Medulla oblongata (tissue), 1 donor: ENCODE measurements around the gene EML2.
"Not testable (repeated sequence)": the region's sequence is repeated elsewhere in the genome, so short reads cannot be mapped to it uniquely, and the experiment has no call there.

Experiments used
- DNase-seq: peaks from one replicate; pipeline ENCODE4 v3.0.0-alpha.2; 2015; ENCODE audit errors: extremely low spot score

Gene EML2, protein sequence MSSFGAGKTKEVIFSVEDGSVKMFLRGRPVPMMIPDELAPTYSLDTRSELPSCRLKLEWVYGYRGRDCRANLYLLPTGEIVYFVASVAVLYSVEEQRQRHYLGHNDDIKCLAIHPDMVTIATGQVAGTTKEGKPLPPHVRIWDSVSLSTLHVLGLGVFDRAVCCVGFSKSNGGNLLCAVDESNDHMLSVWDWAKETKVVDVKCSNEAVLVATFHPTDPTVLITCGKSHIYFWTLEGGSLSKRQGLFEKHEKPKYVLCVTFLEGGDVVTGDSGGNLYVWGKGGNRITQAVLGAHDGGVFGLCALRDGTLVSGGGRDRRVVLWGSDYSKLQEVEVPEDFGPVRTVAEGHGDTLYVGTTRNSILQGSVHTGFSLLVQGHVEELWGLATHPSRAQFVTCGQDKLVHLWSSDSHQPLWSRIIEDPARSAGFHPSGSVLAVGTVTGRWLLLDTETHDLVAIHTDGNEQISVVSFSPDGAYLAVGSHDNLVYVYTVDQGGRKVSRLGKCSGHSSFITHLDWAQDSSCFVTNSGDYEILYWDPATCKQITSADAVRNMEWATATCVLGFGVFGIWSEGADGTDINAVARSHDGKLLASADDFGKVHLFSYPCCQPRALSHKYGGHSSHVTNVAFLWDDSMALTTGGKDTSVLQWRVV

DNA sequence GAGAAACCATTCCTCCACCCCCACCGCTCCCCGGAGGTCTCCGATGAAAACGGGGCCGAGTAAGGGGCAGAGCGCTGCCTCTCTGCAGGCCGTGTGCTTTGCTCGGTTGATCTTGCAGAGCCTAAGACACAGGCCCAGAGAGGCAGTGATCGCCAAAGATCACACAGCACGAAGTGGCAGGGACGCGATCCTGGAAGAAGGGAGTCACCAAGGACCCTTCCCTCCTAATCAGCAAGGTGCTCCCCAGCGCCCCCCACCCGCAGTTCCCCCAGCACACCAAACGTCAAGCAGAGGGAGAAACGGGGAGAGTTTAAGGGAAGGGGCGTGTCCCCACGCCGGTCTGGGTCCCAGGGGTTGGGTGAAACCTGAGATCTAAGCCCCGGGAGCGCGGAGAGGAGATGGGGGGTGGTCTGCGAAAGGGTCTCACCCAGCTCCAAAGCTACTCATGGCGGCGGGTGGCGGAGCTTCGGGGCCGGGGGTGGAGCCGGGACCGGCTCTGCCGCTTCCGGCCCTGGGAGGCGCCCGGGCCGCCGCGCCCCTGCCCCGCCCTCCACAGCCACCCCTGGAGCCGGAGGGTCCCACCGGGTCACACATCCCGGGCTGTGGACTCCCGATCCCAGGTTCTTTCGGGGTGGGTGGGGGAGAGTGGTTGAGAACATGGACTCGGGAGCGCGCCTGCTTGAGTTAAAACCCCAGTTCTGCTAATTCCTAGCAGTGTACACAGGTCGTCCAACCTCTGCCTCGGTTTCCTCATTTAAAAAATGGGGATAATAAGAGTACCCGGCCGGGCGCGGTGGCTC, at the start of gene EML2:
Gene EML2, minus strand, starts transcription at position 468 of the 800 bp plus-strand sequence. Its CDS starts 21 bp downstream, at position 447.
- DNase-seq, result no peak

DNA sequence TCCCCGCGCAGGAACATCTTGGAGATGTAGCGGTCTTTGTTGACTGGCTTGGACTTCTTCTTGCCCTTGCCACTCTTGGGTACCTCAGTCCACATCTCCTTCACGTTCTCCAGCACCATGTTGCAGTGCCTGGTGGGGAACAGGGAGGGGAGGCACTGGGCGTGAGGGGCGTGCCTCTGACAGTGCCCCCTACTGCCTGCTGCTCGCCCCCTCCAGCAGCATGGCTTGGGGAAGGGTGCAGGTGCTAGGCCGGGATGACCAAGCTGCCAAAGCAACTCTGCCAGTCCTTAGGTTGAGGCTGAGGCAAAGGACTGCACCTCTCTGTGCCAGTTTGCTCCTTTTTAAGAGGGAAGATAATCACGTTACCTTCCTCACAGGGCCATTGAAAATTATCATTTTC, 48.4 kb upstream of the EML2 start:
- DNase-seq, result no peak

DNA sequence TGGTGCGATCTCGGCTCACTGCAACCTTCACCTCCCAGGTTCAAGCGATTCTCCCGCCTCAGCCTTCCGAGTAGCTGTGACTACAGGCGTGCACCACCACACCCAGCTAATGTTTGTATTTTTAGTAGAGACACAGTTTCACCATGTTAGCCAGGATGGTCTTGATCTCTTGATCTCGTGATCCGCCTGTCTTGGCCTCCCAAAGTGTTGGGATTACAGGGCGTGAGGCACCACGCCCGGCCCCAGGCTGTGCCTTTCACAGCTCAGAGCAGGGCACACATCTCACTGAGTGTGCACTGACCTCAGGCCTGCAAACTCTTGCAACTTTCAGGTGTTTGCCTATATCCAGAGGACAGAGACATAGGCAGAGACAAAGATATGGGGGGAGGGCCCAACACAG, 45.8 kb upstream of the EML2 start:
- not testable (repeated sequence) for DNase-seq

DNA sequence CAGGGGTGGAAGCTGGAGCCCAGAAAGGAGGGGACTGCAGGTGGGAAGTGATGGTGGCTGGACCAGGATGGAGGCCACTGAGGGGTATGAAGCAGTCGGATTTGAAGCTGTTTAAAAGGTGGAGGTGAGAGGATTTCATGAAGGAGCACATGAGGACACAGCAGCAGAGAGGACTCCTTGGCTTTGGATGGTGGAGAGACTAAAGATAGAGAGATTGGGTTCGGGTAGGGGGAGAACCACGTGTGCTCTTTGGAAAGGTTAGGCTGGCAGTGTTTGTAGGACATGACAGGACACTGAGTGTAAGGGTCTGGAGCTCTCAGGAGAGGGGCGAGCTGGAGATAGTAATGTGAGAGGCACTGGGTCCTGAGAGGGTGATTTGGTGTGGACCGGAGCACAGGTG, 43.7 kb upstream of the EML2 start:
- no peak for DNase-seq

DNA sequence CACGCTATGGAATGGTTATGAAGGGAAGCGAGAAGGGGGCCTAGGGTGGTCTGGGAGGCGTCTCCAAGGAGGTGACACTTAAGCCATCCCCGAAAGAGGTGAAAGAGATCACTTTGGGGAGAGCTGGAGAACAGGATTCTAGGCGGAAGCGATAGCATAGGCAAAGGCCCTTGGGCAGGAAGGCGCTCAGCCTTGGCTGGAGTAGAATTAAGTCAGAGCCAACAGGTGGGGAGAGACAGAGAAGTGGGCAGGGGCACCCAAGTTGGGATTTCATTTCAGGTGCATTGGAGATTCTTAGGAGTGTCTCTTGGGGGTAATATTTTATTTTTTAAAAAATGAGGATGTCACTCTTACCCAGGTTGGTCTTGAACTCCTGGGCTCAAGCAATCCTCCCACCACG, 42.9 kb upstream of the EML2 start:
- DNase-seq, result no peak

DNA sequence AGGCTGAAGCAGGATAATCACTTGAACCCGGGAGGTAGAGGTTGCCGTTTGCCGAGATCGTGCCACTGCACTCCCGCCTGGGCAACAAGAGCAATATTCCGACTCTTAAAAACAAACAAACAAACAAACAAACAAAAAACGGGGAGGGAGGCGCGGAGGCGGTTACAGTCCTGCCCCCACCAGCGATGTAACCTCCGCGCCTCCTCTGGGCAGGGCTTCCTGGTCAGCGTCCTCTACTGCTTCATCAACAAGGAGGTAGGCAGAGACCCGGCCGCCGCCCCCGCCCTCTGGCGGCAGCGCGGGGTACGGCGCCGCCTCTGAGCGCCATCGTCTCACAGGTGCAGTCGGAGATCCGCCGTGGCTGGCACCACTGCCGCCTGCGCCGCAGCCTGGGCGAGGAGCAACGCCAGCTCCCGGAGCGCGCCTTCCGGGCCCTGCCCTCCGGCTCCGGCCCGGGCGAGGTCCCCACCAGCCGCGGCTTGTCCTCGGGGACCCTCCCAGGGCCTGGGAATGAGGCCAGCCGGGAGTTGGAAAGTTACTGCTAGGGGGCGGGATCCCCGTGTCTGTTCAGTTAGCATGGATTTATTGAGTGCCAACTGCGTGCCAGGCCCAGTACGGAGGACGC, 42.3 kb upstream of the EML2 start:
- peak; percentile 88 for DNase-seq

DNA sequence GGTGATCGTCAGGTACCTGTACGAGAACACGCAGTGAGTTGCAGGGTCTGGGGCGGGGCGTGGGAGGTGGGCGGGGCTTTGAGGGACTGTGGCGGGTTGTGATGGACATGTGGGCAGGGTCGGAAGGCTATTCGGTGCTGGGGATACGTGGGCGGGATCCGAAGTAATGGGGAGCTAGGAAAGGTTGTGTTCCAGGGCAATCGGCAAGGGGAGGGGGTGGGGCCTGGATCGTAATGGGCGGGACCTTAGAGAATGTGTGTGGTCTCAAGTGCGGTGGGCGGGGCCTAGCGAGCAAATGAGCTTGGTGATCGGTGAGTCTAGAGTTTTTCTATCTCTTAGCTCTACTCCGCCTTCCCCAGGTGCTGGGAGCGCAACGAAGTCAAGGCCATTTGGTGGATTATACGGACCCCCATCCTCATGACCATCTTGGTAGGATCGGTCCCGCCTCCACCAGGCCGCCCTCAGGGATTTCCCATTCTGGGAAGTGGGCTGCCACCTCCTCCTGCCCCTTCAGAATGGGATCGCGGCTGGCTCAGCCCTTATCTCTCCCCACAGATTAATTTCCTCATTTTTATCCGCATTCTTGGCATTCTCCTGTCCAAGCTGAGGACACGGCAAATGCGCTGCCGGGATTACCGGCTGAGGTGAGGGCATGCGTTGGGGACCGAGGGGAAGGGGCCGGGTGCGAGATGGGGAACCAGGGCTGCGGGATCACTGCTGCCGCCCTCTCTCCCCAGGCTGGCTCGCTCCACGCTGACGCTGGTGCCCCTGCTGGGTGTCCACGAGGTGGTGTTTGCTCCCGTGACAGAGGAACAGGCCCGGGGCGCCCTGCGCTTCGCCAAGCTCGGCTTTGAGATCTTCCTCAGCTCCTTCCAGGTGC, 38.4 kb upstream of the EML2 start:
- peak; percentile 62 for DNase-seq

DNA sequence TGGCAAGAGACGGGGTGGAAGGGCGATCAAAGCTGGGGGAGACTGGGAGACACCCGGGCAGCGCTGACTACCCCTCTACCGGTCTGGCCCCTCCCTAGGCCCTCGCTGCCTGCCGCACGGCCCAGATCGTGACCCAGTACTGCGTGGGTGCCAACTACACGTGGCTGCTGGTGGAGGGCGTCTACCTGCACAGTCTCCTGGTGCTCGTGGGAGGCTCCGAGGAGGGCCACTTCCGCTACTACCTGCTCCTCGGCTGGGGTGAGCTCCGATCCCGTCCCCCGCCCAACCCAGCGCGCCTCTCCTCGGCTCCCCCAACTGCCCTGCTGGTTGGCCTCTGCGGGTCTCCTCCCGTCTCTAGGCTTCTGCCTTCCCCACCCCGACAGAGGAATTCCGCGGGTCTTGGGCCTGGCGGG, 37.7 kb upstream of the EML2 start:
- no peak for DNase-seq

DNA sequence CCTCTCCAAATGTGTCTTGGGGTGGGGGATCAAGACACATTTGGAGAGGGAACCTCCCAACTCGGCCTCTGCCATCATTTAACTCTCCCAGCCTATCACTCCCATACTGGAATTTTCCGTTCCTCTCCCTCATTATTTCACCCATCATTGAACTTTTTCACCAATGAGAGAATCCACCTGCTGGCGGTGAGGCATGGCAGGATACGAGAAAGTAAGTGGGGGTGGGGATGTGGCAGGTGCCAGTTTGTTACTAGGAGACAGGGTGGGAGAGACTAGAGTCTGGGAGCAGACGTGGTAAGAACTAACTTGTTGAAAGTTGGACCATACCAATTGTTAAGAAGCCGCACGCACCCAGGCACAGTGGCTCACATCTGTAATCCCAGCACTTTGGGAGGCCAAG, 35.7 kb upstream of the EML2 start:
- DNase-seq, result no peak

DNA sequence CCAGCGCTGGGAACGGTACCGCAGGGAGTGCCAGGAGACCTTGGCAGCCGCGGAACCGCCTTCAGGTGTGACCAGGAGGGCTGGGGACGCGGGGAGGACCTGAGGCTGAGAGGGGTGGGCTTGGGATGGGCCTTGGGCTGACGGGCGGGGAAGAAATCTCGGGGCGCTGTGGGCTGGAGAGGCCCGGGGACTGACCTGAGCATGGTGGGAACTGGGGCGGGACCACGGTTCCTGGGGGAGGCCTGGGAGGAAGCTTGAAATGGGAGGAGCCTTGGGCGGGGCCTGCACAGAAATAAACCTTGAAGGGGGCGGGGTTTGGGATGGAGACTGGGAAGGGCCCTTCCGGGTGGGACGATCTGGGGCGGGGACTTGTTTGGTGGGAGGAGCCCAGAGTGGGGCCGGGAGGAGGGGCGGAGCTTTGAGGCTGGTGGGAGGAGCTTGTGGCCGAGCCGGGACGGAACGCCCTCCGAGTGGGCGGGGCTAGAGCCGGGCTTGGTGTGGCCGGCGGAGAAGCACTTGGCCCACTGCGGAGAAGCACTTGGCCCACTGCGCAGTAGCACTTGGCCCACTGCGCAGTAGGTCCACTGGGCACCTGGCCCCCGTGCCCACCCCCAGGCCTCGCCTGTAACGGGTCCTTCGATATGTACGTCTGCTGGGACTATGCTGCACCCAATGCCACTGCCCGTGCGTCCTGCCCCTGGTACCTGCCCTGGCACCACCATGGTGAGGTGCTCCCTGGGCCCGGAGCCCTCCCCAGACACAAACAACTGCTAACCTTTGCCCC, 31.7 kb upstream of the EML2 start:
- DNase-seq, result peak; percentile 64

DNA sequence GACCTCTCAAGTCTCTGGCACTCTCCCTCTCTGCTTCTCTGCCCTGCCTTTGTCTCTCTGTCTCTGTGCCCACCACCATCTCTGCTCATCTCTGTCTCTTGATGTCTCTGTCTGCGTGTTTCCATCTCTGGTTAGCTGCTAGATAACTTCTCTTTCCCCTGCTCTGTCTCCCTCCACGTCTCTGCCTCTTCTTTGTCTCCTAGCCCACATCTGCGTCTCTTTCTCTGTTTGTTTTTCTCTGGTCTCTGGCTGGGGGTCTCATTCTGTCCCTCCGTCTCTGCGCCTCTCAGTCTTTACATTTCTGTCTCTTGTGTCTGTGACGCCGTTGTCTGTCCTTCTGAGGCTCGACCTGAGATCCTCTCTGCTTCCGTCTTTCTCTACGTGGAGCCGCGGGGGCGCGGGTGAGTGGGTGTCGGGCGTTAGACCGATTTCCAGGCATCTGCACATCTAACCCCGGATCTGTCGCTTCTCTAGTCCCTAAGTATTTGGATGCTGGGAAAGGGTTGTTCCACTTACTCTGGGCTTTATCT, 29.2 kb upstream of the EML2 start:
- no peak for DNase-seq

DNA sequence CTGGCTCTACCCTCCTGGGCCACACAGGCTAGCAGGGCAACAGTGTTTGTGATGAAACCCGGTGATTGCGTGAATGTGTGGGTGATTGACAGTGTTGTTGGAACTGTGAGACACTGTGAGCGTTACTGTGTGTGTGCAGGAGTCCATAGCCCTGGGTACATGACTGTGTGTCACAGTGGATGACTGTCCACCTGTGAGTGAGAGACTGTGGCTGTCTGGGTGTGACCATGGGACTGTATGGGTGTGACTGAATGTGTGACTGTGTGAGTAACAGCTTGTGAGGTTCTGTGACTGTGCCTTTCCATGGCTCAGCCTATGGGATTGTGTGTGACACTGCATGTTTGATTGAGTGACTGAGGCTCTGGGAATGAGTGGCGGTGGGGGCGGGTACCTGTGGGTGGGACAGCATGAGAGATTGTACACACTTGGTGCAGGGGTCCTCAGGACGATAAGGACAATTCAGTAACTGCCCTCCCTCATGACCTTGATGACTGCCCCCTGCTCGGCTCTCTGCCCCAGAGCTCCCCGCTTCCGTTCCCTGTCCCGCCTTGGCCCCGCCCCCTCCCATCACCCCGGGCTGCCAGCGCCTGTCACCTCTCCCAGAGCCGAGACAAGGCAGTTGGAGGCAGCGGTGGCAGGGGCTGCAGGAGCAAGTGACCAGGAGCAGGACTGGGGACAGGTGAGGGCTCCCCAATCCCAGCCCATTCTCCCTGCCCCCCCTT, 28.6 kb upstream of the EML2 start, which contains the start of gene GIPR:
Gene GIPR, plus strand, starts transcription at position 602 of the 722 bp plus-strand sequence. CDS start 1,300 bp downstream, outside the sequence.
- no peak for DNase-seq

DNA sequence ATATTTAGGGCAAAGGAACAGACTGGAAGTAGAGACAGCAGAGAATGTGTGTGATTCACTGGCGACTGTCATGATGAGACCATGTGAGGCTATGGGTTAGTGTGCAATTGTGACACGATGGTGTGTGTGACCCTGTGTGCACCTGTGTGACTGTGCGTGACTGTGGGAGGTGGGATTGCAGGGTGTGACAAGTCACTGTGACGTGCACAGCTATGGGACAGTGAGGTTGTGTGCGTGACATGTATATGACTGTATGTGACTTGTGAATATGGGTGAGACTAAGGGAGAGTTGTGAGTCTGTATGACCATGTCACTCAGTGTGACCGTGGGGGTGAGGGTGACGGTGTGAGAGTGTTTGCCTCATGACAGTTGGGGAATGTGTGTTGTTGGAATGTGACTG, 25.4 kb upstream of the EML2 start:
- DNase-seq, result no peak

DNA sequence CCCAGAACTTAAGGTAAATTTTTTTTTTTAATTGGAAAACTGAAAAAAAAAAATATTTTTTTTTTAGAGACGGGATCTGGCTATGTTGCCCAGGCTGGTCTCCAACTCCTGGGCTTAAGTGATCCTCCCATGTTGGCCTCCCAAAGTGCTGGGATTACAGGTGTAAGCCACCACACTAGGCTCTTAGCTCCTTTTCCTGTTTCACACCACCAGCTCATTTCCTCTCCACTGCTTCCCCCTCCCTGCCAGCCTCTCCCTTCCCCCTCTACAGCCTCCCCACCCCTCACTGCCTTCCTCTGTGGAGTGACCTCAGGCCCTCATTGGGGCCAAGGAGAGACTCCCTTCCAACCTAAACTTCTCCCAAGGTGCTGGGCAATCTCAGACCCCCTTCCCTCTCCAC, 24.6 kb upstream of the EML2 start:
- DNase-seq, result no peak

DNA sequence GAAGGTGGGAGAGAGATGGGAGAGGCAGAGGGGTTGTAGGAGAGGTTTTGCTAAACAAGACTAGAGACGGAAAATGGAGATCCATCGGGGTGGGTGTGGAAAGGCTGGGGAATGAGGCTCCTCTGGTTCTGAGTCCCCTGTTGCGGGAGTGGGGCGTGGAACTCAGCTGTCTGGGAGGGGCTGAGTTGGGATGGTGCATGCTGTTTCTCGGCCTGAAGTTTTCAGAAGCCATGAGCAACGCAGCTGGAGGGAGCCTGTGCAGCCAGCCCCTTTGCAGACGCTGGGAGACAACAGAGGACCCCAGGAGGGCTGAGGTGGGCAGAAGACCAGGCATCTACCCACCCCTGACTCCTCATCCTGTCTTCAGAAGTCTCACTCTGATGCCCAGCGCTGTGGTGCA, 21.4 kb upstream of the EML2 start:
- DNase-seq, result no peak

DNA sequence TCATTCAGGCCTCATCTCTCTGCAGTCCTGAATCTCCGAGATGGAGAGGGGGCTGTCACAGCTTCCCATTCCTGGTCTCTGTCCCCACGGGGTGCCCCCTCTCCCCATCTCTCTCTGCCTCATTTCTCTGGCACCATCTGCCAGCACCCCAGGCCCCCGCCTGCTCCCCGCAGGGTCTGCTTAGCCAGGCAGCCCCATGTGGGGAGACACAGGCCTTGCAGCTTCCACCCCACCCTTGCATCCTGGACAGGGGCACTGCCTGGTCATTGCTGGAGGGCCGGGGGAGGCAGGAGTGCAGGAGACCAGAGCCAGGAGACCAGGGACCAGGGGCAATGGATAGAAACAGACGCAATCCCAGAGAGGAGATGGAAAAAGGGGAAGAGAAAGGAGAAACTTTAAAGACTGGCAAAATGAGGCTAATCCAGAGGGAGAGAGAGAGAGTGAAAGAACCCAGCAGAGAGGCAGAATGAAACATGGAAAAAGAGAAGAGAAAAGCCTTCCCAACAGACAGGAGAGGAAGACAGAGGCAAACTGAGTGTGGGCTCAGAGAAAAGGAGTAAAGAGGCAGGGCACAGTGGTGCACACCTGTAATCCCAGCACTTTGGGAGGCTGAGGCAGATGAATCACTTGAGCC, 20.0 kb upstream of the EML2 start:
- DNase-seq, result no peak

DNA sequence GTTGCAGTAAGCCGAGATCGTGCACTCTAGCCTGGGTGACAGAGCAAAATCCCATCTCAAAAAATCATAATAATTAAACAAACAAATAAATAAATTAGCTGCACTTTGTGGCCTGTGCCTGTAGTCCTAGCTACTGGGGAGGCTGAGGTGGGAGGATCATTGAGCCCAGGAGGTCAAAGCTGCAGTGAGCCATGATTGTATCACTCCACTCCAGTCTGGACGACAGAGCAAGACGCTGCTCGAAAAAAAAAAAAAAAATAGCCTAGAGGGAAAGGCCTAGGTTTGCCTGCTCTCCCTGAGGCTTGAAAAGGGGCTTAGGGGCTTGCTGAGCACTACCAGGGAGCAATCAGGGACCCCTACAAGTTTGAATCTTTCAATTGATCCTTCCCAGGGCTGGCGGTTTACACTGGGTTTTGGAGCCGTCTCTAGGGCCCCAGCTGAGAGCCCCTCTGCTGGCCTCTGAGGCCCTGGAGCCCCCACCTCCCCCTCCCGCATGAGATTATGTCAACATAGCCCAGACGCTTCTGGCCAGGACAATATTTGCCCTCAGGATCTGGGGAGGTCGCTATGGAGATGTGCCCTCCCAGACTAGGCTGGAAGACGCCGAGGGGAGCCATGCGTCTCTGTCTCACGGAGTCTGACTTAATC, 18.4 kb upstream of the EML2 start:
- no peak for DNase-seq

DNA sequence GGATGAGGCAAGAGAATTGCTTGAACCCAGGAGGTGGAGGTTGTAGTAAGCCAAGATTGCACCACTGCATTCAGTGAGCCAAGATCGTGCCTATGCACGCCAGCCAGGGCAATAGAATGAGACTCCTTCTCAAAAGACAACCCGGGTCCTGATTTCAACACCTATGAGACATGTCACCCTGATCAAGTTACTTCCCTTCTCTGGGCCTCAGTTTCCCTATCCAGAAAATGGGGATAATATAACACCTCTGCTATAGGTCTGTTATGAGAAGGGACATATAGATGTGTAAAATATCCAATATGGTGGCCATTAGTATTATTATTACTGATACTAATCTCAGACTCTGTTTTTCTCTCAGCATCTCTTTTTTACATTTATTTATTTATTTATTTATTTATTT, 15.9 kb upstream of the EML2 start:
- no peak for DNase-seq
